RWPE1 (cell line): ENCODE measurements around the gene KATNB1.
A peak's percentile ranks its signal among the peaks of the same experiment; 100 is the strongest.

ENCODE experiments used
- CTCF ChIA-PET: fragments of 350-600 bp; sonication (Branson Sonifier 250); formaldehyde crosslinking; extraction: SDS; loops from one replicate; lab custom pipeline; 2021; lab: Yijun Ruan, JAX
- POLR2A ChIA-PET: fragments of 400-600 bp; formaldehyde crosslinking; extraction: SDS; loops from one replicate; lab custom pipeline; 2020; ENCODE audit warnings: antibody characterized with exemption; ENCODE audit not compliant: low non-redundant PET; lab: Yijun Ruan, JAX
- DNase-seq: peaks from one replicate; pipeline ENCODE4 v3.0.0; 2012; ENCODE audit warnings: low spot score
- H3K27ac ChIP-seq: fragments of 450-650 bp; 2 replicates; pipeline ENCODE4 v1.5.1; 2017
- TF ChIP-seq, protein P1 (sequence below): fragments of 450-650 bp; conservative IDR thresholded peaks from 2 replicates; pipeline ENCODE4 v1.5.1; 2017; ENCODE audit warnings: low read depth, mild to moderate bottlenecking

The KATNB1 gene

DNA sequence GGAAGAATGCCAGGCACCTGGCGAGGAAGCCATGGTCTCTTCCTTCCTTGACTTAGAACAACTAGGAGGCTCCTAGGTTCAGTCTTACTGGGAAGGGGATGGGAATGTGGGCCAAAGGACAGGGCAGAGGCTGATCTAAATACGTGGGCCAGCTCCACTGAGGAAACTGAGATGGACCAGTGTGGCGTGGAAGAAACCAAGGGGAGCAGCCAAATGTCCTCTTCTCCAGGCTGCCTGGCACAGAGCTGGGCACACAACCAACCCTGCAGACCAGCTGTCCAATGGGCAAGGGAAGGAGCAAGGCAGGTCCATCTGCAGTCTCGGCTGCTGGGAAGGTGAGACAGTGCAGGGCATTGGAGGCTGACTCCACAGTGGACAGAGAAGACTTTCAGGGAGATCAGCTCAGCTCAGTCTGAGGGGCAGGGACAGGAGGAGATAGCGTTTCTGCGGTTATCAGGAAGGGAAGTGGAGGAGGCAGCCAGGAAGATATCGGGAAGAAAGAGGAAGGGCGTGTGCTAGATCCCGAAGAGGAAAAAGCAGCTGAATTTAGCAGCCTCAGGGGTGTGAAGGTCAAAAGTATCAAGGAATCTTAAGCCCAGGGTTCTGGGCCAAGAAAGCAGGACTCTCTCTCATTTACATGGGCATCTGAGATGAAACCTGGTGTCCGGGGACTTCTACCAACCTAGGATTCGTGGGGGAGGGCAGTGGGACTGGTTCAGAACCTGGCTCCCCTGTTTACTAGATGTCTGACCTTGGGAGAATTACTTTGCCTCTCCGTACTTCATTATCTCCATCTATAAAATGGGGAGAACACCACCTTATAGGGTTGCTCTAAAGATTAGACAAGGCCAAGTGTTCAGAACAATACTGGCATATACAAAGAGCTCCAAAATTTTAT is 64.9 kb downstream of the KATNB1 start:
- ChIA-PET CTCF (interaction anchor here (0.6 to 1.8 kb wide), 2 partner anchors 63 to 219 kb away, joined by 4 to 5 read pairs; no protein-coding TSS in a partner anchor), POLR2A (no interaction called here)
- no peak for DNase-seq
- TF ChIP-seq, protein P1, sequence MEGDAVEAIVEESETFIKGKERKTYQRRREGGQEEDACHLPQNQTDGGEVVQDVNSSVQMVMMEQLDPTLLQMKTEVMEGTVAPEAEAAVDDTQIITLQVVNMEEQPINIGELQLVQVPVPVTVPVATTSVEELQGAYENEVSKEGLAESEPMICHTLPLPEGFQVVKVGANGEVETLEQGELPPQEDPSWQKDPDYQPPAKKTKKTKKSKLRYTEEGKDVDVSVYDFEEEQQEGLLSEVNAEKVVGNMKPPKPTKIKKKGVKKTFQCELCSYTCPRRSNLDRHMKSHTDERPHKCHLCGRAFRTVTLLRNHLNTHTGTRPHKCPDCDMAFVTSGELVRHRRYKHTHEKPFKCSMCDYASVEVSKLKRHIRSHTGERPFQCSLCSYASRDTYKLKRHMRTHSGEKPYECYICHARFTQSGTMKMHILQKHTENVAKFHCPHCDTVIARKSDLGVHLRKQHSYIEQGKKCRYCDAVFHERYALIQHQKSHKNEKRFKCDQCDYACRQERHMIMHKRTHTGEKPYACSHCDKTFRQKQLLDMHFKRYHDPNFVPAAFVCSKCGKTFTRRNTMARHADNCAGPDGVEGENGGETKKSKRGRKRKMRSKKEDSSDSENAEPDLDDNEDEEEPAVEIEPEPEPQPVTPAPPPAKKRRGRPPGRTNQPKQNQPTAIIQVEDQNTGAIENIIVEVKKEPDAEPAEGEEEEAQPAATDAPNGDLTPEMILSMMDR = no peak
- peak overlapping the region; percentile 90 for H3K27ac ChIP-seq

DNA sequence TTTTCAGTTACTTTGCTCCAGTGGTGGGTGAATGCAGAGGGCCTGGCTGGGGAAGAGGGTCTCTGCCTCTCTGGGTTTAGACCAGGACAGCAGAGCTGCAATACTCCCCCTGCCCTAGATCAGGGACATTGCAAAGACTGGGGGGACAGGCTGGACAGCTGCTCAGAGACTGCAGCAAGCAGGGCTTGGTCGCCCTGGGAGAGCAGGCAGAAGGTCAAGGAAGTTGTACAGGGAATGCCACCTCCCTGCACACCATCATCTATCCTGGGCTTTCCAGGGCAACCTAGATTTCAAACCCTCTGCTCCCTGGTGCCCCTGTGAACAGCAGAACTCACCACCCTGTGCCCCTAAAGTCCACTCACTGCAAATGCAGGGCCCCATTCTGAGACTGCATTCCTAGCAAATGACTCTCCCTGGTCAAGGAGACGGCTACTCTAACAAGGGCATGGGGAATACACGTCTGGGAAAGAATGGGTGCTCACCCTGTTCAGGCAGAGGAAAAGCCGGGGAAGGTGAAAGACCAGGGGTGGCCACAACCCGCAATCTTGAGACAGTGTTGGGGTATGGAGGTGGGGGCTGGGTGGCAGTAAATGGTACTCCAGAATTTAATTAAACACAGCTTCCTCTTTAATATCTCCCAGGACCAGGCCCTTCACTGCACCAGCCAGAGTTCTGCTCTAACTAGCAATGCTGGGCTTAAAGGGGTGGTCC is 65.7 kb downstream of the KATNB1 start:
- peak; percentile 69 for DNase-seq
- TF ChIP-seq, protein P1 = no peak
- peak overlapping the region; percentile 90 for H3K27ac ChIP-seq
- ChIA-PET POLR2A (no interaction called here), CTCF (interaction anchor here (0.6 to 1.8 kb wide), 4 partner anchors 42 to 218 kb away, joined by 3 to 5 read pairs (median 4); no protein-coding TSS in a partner anchor)

DNA sequence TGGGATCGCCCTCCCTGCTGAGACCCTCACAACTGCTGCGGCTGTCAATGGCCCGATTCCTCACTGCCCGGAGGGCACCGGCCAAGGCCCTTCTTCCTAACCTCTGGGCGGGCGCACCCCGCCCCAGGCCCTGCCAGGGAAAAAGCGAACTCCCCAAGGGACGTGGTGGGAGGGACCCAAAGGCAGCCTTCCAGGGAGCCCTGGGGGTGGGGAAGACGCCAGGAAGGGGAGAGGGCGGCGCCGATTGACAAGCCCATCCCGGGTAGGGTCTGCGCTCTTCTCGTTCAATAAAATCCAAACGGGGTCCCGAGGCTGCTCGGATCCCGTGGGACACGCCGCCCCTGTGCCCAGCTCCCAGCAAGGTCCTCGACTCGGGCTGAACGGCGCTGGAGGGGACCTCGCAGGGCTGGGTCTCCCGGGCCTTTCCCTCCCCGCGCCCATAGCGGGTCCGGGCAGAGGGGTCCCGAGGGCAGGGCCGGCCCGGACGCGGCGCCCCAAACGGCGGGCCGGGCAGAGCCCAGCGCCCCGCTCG is 66.3 kb downstream of the KATNB1 start:
- no peak for DNase-seq
- TF ChIP-seq, protein P1 = no peak
- peak overlapping the region; percentile 90 for H3K27ac ChIP-seq
- POLR2A ChIA-PET = no interaction called here
- CTCF ChIA-PET = interaction anchor here (0.5 to 1.8 kb wide), 5 partner anchors 42 to 217 kb away, joined by 3 to 5 read pairs (median 3); no protein-coding TSS in a partner anchor

DNA sequence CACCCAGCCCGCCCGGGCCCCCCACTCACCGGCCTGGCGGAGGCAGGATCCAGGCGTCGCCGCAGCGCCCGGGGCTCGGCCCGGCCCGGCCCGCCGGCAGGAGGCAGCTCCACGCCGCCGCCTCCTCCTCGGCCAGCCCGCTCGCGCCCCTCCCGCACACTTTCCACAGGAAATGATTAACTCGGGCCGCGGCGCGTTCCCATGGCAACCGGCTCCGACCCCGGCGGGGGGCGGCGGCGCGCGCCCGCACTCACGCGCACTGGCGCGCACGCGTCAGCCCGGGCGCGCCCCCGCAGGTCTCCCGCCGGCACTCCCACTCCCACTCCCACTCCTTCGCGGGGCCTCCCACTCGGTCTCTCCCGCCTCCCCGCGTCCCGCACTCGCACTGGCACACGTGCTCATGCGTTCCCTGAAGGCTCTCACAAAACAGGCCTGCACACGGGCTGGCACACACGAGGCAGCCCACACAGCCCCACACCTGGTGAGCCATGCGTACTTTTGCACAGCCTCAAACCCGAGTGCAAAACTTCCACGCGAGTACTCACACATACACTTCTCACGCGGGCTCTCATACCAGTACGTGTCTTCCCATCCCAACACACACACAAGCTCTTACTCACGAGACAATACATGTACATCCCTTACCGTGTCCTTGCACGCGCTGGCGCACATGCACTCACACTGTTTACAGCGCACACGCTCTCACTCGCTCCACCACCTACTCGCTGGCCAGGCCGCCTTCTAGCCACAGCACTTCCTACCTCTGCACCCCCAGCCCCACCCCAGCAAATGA is 67.0 kb downstream of the KATNB1 start, which contains the start of gene KIFC3:
Gene KIFC3 (minus strand): TSS at position 151 of the 793 bp plus-strand sequence. CDS start 4,248 bp downstream, outside the sequence.
- ChIA-PET POLR2A (no interaction called here), CTCF (interaction anchor here (0.5 to 1.8 kb wide), 6 partner anchors 43 to 514 kb away, joined by 3 to 5 read pairs (median 3); no protein-coding TSS in a partner anchor)
- TF ChIP-seq, protein P1 = peak; percentile 23
- peak within 1 kb of the TSS; percentile 90 for H3K27ac ChIP-seq
- DNase-seq = peak; percentile 68

DNA sequence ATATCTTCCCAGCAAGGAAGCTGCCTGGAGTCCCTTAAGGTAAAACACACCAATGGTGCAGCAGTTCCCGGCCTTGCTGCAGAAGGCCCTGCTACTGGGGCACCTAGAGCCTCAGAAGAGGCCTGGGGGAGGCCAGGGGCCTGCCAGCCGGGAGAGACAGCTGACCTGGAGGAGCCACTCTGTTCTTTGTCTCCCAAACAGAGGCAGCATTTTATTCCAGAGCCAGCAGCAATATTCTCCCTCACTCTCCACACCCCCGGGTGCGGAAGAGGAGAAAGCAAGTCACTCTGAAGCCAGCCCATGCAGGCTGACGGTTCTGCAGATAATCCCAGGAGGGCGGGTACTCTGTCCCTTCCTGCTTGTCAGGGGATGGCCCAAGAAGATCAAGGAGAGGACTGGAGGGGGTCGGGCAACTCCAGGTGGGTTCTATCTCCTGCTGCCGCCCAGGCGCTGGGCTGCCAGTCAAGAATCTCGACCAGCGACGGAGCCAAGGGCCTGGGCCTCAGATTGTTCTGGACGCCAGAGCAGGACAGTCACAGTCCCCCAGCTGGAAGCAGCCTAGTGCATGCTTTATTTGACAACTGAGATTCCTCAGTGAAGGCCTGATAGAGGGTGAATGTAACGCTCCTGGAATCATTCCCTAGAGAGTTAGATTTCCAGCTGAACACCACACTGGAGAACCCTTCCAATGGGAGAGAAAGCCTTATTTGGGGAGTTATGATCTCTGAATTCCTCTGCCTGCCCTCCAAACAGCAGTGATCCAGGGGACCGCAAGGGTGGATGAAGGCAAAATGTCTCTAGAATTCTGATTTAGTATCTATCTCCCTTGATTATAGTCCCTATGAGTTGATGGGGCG is 67.8 kb downstream of the KATNB1 start:
- CTCF ChIA-PET = interaction anchor here (0.5 kb wide), 1 partner anchor 38 kb away, joined by 3 read pairs; no protein-coding TSS in a partner anchor
- no peak for DNase-seq

More for the DNA sequence above, 67.8 kb downstream of the KATNB1 start:
- TF ChIP-seq, protein P1 = no peak
- peak overlapping the region; percentile 90 for H3K27ac ChIP-seq
- POLR2A ChIA-PET = no interaction called here
